MM.1S (cell line): Measurements from ENCODE around the gene FGF5.
A peak's percentile ranks its signal among the peaks of the same experiment; 100 is the strongest.

Source experiments
- CTCF ChIP-seq: fragments of 300-600 bp; sonication (generic); IDR thresholded peaks from 2 replicates; pipeline ENCODE4 v1.5.1; 2016; ENCODE audit warnings: antibody characterized with exemption, low read length, mixed read lengths
- EZH2phosphoT487 ChIP-seq: fragments of 300-600 bp; sonication (generic); IDR thresholded peaks from 2 replicates; pipeline ENCODE4 v1.6.1; 2018; ENCODE audit warnings: antibody characterized with exemption, low read length

GRCh38 chr4:80322716-80323115, 56.3 kb downstream of the FGF5 start:
- TF ChIP-seq CTCF (peak; percentile 16), EZH2phosphoT487 (no peak)
